COLO829 (cell line): ENCODE measurements around the gene ALDH3B1.

ENCODE experiments used
- DNase-seq: peaks from one replicate; pipeline ENCODE4 v3.0.0; 2012; ENCODE audit warnings: low spot score

The ALDH3B1 gene

GRCh38 chr11:68014157-68014946 is 4.2 kb downstream of the ALDH3B1 start:
- no peak for DNase-seq

DNA sequence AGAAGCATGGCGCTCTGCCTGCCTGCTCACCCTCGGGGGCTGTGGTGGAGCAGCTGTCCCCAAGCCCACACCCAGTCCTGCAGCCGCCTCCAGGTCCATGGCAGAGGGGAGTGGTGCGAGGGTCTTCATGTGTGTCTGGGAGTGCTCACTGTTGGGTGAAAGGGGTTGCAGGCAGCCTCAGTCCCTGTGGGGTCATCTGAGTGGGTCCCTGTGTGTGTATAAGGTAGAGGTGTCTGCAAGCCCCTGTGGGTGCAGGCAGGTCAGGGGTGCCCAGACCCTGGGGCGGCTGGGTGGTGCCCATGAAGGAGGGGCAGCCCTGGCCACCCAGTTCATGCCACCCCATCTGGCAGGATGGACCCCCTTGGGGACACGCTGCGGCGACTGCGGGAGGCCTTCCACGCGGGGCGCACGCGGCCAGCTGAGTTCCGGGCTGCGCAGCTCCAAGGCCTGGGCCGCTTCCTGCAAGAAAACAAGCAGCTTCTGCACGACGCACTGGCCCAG is 4.9 kb downstream of the ALDH3B1 start:
- no peak for DNase-seq

- no peak for DNase-seq
These were observed 5.3 kb downstream of the ALDH3B1 start for GRCh38 chr11:68015467-68015866.

- no peak for DNase-seq
These were observed 6.2 kb downstream of the ALDH3B1 start for GRCh38 chr11:68016161-68016903.

GRCh38 chr11:68016904-68017817 is 7.0 kb downstream of the ALDH3B1 start:
- peak; percentile 69 for DNase-seq

GRCh38 chr11:68017980-68018729 is 8.0 kb downstream of the ALDH3B1 start:
- no peak for DNase-seq

DNA sequence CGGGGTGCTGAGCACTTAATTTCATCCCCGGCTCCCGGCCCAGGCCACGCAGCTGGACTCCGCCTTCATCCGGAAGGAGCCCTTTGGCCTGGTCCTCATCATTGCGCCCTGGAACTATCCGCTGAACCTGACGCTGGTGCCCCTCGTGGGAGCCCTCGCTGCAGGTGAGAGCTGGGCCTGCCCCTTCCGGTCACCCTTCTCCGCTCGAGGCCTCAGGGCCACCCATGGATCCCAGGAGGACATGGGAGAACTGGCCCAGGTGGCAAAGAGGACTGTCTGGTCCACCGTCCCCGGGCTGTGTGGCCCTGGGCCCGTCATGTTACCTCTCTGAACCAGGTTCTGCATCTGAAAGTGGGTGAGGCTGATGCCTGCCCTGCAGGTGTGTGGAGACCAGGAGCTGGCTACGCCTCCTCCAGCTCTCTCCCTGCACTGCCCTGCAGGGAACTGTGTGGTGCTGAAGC is 8.6 kb downstream of the ALDH3B1 start:
- DNase-seq, result no peak

DNA sequence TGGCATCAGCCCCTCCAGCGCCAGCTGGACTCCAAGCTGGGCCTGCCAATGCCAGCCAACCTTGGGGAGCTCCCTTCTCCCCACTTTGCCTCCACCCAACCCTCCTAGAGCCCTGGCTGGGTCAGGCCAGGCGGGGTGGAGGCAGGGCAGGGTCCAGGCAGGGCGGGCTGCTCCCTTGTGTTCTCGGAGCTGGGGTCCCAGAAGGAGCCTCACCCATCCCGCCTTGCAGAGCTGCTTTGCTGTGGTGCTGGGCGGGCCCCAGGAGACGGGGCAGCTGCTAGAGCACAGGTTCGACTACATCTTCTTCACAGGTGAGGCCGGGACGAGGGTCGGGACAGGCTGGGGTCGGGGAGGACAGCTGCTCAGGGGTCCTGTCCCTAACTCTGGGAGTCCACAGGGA is 9.4 kb downstream of the ALDH3B1 start:
- DNase-seq, result no peak

- DNase-seq, result no peak
These were observed 10.4 kb downstream of the ALDH3B1 start for GRCh38 chr11:68020575-68020974.

DNA sequence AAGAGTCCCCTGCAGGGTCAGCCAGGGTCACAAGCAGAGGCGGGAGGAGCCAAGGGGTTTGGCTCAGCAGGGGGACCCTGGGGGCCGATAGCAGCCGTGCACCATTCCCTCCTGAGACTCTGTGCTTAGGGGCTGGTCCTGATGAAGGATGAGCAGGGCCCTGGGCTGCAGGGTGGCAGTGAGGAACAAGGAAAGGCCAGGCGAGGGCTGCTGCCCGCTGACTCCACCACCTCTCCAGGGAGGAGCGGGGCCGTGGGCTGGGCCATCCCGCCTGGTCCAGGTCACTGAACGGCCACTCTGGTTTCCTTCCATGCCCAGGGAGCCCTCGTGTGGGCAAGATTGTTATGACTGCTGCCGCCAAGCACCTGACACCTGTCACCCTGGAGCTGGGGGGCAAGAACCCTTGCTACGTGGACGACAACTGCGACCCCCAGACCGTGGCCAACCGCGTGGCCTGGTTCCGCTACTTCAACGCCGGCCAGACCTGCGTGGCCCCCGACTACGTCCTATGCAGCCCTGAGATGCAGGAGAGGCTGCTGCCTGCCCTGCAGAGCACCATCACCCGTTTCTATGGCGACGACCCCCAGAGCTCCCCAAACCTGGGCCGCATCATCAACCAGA is 11.2 kb downstream of the ALDH3B1 start:
- DNase-seq, result no peak

- no peak for DNase-seq
These were observed 12.4 kb downstream of the ALDH3B1 start for GRCh38 chr11:68022531-68022930.

- DNase-seq, result no peak
These were observed 14.4 kb downstream of the ALDH3B1 start for GRCh38 chr11:68024508-68024907.

DNA sequence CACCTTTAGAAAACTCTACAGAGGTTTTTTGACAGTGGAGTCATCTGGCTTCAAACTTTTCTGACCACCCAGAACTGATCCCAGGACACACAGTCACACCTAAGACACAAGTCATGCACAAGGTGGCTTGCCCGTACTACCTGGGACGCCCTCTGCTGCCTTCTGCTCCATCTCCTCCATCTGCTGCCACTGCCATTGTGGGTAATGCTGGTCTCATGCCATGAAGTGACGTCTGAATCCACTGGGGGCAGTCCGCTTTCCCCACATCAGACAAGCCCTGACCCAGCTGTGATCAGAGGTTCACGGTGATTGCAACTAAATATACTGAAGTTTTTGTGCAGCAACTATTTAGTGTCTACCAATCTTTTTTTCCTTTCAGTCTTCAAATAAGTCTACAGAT is 14.9 kb downstream of the ALDH3B1 start:
- DNase-seq, result no peak

- DNase-seq, result no peak
These were observed 16.4 kb downstream of the ALDH3B1 start for GRCh38 chr11:68026391-68027105.

DNA sequence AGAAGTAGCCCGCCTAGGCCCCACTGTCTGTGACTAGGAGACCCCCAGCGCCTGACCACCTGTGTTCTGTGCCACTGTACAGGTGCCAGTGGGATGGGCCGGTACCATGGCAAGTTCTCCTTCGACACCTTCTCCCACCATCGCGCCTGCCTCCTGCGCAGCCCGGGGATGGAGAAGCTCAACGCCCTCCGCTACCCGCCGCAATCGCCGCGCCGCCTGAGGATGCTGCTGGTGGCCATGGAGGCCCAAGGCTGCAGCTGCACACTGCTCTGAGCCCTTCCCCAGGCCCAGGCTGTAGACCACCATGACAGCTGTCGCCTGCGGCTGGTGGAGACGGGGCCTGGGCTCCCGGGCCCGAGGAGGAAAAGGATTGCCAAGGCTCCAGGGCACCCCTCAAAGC is 17.5 kb downstream of the ALDH3B1 start:
- no peak for DNase-seq

GRCh38 chr11:68028802-68029545 is 18.8 kb downstream of the ALDH3B1 start:
- no peak for DNase-seq

DNA sequence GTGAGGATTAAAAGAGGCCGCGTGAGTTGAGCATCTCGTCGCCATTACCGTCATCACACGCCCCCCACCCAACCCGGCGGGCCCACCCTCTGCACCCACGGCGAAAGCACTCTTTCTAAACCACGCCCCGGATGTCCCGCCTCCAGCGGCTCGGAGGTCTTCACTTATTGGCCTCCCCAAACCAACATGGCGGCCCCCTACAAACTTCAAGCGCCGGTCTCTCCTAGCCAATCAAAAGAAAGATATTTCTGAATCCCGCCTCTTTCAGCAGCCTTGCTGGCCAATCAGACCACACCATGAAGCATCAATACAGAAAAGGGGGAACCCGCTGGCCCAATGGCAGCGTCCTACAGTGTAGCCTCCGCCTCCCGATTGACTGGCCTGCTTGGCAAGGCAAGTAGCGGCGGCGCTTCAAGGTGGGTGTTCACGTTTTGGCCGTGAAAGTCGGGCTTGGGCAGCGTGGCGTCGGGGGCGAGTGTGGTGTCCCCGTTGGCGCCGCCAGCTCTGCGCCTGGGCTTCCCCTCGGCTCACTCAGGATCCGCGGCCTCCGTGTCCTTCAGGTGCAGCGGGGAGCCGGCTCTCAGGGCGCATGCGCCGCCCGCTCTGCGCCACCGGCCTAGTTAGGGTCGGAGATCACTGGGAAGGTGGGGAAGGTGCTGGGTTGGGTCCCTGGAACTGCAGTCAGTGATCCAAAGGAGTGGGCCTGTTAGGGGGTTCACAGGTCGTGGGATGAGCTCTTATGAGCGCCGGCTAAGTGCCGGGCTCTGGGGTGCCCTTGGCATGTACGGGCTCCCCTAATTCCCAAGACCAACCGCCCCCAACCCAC is 20.4 kb downstream of the ALDH3B1 start, which contains the start of gene NDUFS8:
NDUFS8 (plus strand) TSS at position 364 of the 826 bp plus-strand sequence. CDS start 1,471 bp downstream, outside the sequence.
- DNase-seq, result peak; percentile 99

DNA sequence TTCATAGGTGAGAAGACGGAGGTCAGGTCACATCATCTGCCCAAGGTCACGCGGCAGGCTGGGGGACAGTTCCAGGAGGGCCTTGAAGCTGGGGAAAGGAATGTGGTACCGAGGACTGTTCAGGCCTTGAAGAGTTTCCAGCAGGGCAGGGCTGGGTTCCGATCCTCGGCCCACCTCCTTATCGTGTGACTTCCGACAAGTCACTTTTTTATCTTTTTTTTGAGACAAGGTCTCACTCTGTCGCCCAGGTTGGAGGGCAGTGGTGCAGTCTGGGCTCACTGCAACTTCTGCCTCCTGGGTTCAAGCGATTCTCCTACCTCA is 21.0 kb downstream of the ALDH3B1 start:
- no peak for DNase-seq

DNA sequence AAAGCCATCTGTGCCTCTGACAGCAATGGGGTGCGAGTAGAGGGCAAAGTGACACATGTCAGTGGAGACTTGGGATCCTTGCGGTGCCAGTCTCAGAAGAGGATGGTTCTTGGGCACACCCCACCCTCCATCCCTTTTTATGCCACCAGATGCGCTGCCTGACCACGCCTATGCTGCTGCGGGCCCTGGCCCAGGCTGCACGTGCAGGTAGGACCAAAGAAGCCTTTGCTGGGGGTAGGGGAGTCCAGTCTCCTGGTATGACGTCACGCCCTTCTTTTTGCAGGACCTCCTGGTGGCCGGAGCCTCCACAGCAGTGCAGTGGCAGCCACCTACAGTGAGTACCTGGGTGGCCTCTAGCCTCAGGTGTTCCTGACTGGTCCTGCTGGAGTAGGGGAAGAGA is 21.9 kb downstream of the ALDH3B1 start:
- no peak for DNase-seq
